ENCODE results near the gene PFKFB3. TPM values are rescaled to one million over a fixed set of nuclear protein-coding genes. Genes with fewer than 3 reads are reported as not detected.

The PFKFB3 gene
- total RNA-seq, 1 donor from 2014 or later: 28.8 TPM

DNA sequence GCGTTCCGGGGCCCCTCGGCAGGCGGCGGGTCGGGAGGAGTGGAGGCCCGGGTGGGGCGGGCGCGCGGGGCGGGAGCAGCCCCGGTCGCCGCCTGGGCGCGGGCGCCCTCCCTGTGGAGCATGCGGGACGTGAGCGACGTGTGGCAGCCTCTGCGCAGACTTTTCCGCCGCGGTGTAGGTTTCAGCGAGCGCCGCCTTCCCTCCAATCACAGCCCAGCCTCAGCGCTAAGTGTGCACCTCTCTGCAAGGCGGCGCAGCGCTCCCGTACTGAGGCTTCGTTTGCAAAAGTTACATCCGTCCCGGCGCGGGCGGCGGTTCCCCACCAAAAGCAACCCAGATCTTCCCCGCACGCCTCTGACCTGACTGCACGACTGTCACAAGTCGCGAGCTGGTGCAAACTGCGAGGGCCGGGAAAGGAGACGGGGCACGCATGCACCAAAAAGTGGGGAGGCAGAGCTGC, 1.2 kb upstream of the PFKFB3 start:
- peak; percentile 88 for DNase-seq (ENCODE audit: low spot score)
- Mint-ChIP-seq H3K4me1 (peaks cover 20% of the 10 kb centered on the region), H3K27me3 (ENCODE audit: insufficient read depth, low read depth) (peaks cover 11% of the 10 kb centered on the region), H3K4me3 (peak overlapping the region; percentile 89), H3K9me3 (peaks cover 3% of the 10 kb centered on the region), H3K27ac (no peak overlapping the region), H3K36me3 (peaks cover 2% of the 10 kb centered on the region)
- peak; percentile 38 for TF ChIP-seq EZH2phosphoT487 (IDR thresholded peaks at IDR 0.05)
- peak; percentile 21 for TF ChIP-seq EZH2 (IDR thresholded peaks at IDR 0.05)
- TF ChIP-seq, protein P1, sequence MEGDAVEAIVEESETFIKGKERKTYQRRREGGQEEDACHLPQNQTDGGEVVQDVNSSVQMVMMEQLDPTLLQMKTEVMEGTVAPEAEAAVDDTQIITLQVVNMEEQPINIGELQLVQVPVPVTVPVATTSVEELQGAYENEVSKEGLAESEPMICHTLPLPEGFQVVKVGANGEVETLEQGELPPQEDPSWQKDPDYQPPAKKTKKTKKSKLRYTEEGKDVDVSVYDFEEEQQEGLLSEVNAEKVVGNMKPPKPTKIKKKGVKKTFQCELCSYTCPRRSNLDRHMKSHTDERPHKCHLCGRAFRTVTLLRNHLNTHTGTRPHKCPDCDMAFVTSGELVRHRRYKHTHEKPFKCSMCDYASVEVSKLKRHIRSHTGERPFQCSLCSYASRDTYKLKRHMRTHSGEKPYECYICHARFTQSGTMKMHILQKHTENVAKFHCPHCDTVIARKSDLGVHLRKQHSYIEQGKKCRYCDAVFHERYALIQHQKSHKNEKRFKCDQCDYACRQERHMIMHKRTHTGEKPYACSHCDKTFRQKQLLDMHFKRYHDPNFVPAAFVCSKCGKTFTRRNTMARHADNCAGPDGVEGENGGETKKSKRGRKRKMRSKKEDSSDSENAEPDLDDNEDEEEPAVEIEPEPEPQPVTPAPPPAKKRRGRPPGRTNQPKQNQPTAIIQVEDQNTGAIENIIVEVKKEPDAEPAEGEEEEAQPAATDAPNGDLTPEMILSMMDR (IDR thresholded peaks at IDR 0.05): no peak
- H3K4me1 ChIP-seq: peaks cover 23% of the 10 kb centered on the region
- H3K36me3 ChIP-seq: no peaks in the 10 kb centered on the region
- H3K79me2 ChIP-seq (ENCODE audit: low read depth): peaks cover 27% of the 10 kb centered on the region
- no peaks in the 10 kb centered on the region for H3K9me3 ChIP-seq (ENCODE audit: low read depth)
- no peak overlapping the region for H3K27ac ChIP-seq
- H3K27me3 ChIP-seq: peaks cover 56% of the 10 kb centered on the region
- H3K4me2 ChIP-seq: peak overlapping the region; percentile 93
- peak overlapping the region; percentile 75 for H3K4me3 ChIP-seq
- H4K20me1 ChIP-seq (ENCODE audit: low read depth): peaks cover 33% of the 10 kb centered on the region
- peaks cover 34% of the 10 kb centered on the region for H3F3A ChIP-seq (ENCODE audit: low read depth)
- peak overlapping the region; percentile 35 for H2AFZ ChIP-seq (replicated peaks)
- no peak overlapping the region for H3K9ac ChIP-seq

DNA sequence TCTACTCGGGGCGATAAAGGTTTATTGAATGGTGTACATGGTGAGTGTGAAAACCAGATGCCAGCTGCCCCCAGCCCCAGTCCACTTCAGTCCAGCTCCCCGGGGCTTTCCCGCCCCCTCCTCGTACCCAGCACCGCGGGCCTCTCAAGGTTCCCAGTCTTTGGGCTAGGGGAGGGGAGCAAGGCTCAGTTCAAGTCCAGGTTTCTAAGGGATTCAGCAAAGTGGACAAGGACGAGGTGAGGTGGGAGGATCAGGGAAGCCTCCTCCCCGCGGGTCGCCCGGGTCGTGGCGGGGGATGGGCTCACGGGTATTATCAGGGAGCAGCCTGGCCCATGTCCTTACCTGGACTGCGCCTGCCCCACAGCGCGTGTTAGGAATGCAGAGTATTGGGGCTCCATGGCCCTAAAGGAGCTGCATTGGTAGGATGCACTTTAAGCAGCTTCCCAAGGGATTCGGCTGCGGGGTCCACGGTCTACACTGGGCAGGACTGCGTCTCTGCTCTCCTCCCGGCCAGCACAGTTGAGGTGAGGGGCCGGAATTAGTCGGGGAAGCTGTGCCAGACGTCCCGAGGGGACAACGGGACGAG, 541 bp upstream of the PFKFB3 start:
- peaks cover 20% of the 10 kb centered on the region for H3K4me1 Mint-ChIP-seq
- H3K27me3 Mint-ChIP-seq (ENCODE audit: insufficient read depth, low read depth): peaks cover 11% of the 10 kb centered on the region
- Histone ChIP-seq H3F3A (ENCODE audit: low read depth) (peaks cover 34% of the 10 kb centered on the region), H4K20me1 (ENCODE audit: low read depth) (peaks cover 35% of the 10 kb centered on the region), H3K4me3 (peak overlapping the region; percentile 75), H3K4me1 (peaks cover 23% of the 10 kb centered on the region), H3K27ac (no peak overlapping the region), H3K9ac (no peak overlapping the region), H2AFZ (replicated peaks) (no peak overlapping the region), H3K36me3 (no peaks in the 10 kb centered on the region), H3K9me3 (ENCODE audit: low read depth) (no peaks in the 10 kb centered on the region), H3K4me2 (peak overlapping the region; percentile 93), H3K27me3 (peaks cover 53% of the 10 kb centered on the region), H3K79me2 (ENCODE audit: low read depth) (peaks cover 31% of the 10 kb centered on the region)
- no peak overlapping the region for H3K27ac Mint-ChIP-seq
- peaks cover 3% of the 10 kb centered on the region for H3K9me3 Mint-ChIP-seq
- peak overlapping the region; percentile 89 for H3K4me3 Mint-ChIP-seq
- TF ChIP-seq, protein P1 (IDR thresholded peaks at IDR 0.05): no peak
- TF ChIP-seq EZH2 (IDR thresholded peaks at IDR 0.05) (no peak), EZH2phosphoT487 (IDR thresholded peaks at IDR 0.05) (no peak)
- H3K36me3 Mint-ChIP-seq: peaks cover 2% of the 10 kb centered on the region
- peak; percentile 37 for DNase-seq (ENCODE audit: low spot score)

DNA sequence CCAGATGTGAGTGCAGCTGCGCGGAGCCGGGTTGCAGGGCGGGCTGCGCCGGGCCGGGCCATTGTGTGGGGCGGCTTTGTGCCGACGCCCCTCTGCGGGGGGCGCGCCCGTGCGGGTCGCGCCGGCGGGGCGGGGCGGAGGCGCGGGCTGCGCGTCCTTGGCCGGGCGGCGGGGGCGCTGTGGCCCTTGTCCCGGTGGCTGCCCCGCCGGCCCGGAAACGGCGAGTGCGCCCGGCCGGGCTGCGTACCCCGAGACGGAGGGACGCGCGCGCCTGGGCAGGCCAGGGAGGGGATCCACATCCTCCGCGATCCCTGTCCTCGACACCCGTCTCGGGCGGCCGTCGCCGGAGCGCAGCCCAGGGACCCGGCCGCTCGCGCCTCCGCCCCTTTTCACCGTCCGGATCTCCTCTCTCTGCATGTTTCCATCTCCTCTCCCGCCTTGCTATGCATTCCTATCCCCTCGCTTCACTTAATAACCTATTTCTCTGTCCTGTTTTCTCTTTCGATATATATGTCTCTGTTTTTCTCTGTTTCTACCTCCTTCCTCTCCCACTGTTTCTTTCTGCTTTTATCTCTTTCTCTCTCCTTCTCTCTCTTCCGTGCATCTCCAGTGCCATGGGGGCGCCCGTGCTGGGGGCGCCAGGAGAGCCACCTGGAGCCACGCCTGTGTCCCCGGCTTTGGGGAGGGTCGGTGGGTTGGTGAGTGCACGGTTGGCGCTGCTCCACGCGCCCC, 765 bp downstream of the PFKFB3 start:
- Mint-ChIP-seq H3K9me3 (peaks cover 3% of the 10 kb centered on the region), H3K36me3 (peaks cover 6% of the 10 kb centered on the region), H3K4me1 (peaks cover 29% of the 10 kb centered on the region), H3K27me3 (ENCODE audit: insufficient read depth, low read depth) (peaks cover 11% of the 10 kb centered on the region), H3K27ac (peak overlapping the region; percentile 27), H3K4me3 (peak overlapping the region; percentile 95)
- H2AFZ ChIP-seq (replicated peaks): no peak overlapping the region
- no peaks in the 10 kb centered on the region for H3K9me3 ChIP-seq (ENCODE audit: low read depth)
- peaks cover 40% of the 10 kb centered on the region for H3K27me3 ChIP-seq
- peak overlapping the region; percentile 75 for H3K4me3 ChIP-seq
- H3K36me3 ChIP-seq: no peaks in the 10 kb centered on the region
- peak overlapping the region; percentile 86 for H3K9ac ChIP-seq
- H3K27ac ChIP-seq: peak overlapping the region; percentile 94
- peaks cover 23% of the 10 kb centered on the region for H3K4me1 ChIP-seq
- H4K20me1 ChIP-seq (ENCODE audit: low read depth): peaks cover 48% of the 10 kb centered on the region
- H3F3A ChIP-seq (ENCODE audit: low read depth): peaks cover 34% of the 10 kb centered on the region
- H3K4me2 ChIP-seq: peak overlapping the region; percentile 98
- peak; percentile 95 for DNase-seq (ENCODE audit: low spot score)
- peaks cover 44% of the 10 kb centered on the region for H3K79me2 ChIP-seq (ENCODE audit: low read depth)
- no peak for TF ChIP-seq EZH2 (IDR thresholded peaks at IDR 0.05)
- TF ChIP-seq, protein P1 (IDR thresholded peaks at IDR 0.05): peak; percentile 47

All from neural progenitor cell (in vitro differentiated cells).